Left ventricle myocardium inferior (tissue), 1 donor: ENCODE measurements around the gene CEP20. TPM values are rescaled to one million over a fixed set of nuclear protein-coding genes. Genes with fewer than 3 reads are reported as not detected.
"Not testable (repeated sequence)": the region's sequence is repeated elsewhere in the genome, so short reads cannot be mapped to it uniquely, and the experiment has no call there.

Experiments
- DNase-seq: peaks from one replicate; pipeline ENCODE4 v3.0.0-alpha.2; 2020
- H3K27ac ChIP-seq: fragments of 200-600 bp; replicated peaks from 2 replicates; pipeline ENCODE4 v1.8.0; 2021
- H3K27me3 ChIP-seq: fragments of 200-600 bp; 2 replicates; pipeline ENCODE4 v1.8.0; 2021; ENCODE audit warnings: low read depth
- H3K36me3 ChIP-seq: fragments of 200-600 bp; 2 replicates; pipeline ENCODE4 v1.8.0; 2021
- H3K4me1 ChIP-seq: fragments of 200-600 bp; 2 replicates; pipeline ENCODE4 v1.8.0; 2021
- H3K4me3 ChIP-seq: fragments of 200-600 bp; 2 replicates; pipeline ENCODE4 v1.8.0; 2021; ENCODE audit warnings: mild to moderate bottlenecking, moderate library complexity
- H3K9me3 ChIP-seq: fragments of 200-600 bp; replicated peaks from 2 replicates; pipeline ENCODE4 v1.8.0; 2021
- CTCF ChIP-seq: fragments of 200-600 bp; IDR thresholded peaks from 2 replicates; pipeline ENCODE4 v1.8.0; 2021; ENCODE audit warnings: antibody characterized with exemption, mild to moderate bottlenecking, borderline replicate concordance
- intact Hi-C: fragments of 100-400 bp; cut with micrococcal nuclease; formaldehyde crosslinking; loops from one replicate; pipeline ENCODE4 v1.11.0; 2022
- total RNA-seq: library from RNA; stranded (reverse); fragmentation: NEBNext Ultra II Directional; extraction: Animal tissue kit (Norgen Biotek cat#: 25700); gene quantifications from one replicate; pipeline ENCODE4 v1.2.1, GENCODE V29; 2021
- donor health status: DM: no; HTN: yes; CAD: no; lungs with severe emphysema.

Gene CEP20
- total RNA-seq, 1 donor from 2014 or later = 30.7 TPM

DNA sequence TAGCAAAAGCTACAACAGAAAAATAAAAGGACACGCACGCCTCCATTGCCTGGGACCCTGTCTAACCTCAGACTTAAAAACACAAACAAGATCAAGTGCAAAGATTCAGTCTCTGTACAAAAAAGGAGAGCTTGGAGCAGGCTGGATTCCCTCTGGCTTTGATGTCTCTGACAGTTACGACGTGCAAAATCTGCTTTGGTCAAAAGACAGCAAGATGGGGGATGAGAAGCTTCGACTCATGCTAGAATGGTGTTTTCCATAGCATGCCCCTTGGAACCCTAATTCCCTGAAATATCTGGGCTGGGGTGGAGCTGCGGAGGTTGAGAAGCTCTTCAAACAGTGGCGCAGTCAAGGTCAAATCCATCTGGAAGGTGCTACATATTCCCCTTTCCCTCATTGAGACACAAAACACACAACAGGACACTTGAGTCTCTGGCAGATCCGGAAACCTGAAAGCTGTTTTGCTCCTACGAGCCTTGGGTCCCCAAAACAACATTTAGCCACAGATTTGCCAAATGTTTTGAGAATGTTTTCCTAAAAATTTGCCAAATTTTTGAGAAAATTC is 40.7 kb downstream of the CEP20 start:
- peaks cover 39% of the 10 kb centered on the region for H3K27me3 ChIP-seq
- no peak for TF ChIP-seq CTCF
- H3K27ac ChIP-seq = no peak overlapping the region
- no peaks in the 10 kb centered on the region for H3K9me3 ChIP-seq
- H3K4me1 ChIP-seq = no peaks in the 10 kb centered on the region
- DNase-seq = no peak
- no peaks in the 10 kb centered on the region for H3K36me3 ChIP-seq
- intact Hi-C loops = no loop called here
- H3K4me3 ChIP-seq = no peak overlapping the region

DNA sequence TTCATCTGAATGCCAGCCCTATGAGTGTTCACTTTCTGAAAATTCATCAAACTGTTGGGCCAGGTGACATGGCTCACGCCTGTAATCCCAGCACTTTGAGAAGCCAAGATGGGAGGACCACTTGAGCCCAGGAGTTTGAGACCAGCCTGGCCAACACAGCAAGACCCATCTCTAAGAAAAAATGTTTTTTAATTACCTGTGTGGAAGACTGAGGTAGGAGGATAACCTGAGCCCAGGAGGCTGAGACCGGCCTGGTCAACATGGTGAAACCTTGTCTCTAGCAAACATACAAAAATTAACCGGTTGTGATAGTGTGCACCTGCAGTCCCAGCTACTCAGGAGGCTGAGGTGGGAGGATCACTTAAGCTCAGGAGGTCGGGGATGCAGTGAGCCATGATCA is 41.9 kb downstream of the CEP20 start:
- no peak for DNase-seq
- Histone ChIP-seq H3K9me3 (no peaks in the 10 kb centered on the region), H3K4me1 (no peaks in the 10 kb centered on the region), H3K27ac (no peak overlapping the region), H3K27me3 (peaks cover 44% of the 10 kb centered on the region), H3K36me3 (no peaks in the 10 kb centered on the region), H3K4me3 (no peak overlapping the region)
- TF ChIP-seq CTCF = no peak
- intact Hi-C loops = no loop called here

- no peaks in the 10 kb centered on the region for H3K4me1 ChIP-seq
- intact Hi-C loops = no loop called here
- TF ChIP-seq CTCF = no peak
- no peak overlapping the region for H3K27ac ChIP-seq
- no peak overlapping the region for H3K4me3 ChIP-seq
- no peaks in the 10 kb centered on the region for H3K36me3 ChIP-seq
- no peak for DNase-seq
- H3K27me3 ChIP-seq = peaks cover 62% of the 10 kb centered on the region
- no peaks in the 10 kb centered on the region for H3K9me3 ChIP-seq
Observed at GRCh38 chr16:15843635-15844279, 44.6 kb downstream of the CEP20 start.

- H3K4me1 ChIP-seq, DNase-seq, H3K9me3 ChIP-seq, H3K4me3 ChIP-seq, H3K36me3 ChIP-seq, H3K27ac ChIP-seq, intact Hi-C loops: not testable (repeated sequence)
- peaks cover 56% of the 10 kb centered on the region for H3K27me3 ChIP-seq
Observed at GRCh38 chr16:15839204-15839603, 49.2 kb downstream of the CEP20 start.

- peaks cover 4% of the 10 kb centered on the region for H3K4me1 ChIP-seq
- DNase-seq = no peak
- no peaks in the 10 kb centered on the region for H3K9me3 ChIP-seq
- no peak overlapping the region for H3K4me3 ChIP-seq
- no peaks in the 10 kb centered on the region for H3K36me3 ChIP-seq
- peaks cover 42% of the 10 kb centered on the region for H3K27me3 ChIP-seq
- no peak for TF ChIP-seq CTCF
- intact Hi-C loops = no loop called here
- no peak overlapping the region for H3K27ac ChIP-seq
Observed at GRCh38 chr16:15837761-15838160, 50.6 kb downstream of the CEP20 start.

GRCh38 chr16:15836965-15837611 is 51.3 kb downstream of the CEP20 start:
- H3K4me3 ChIP-seq = no peak overlapping the region
- no peak for TF ChIP-seq CTCF
- peaks cover 4% of the 10 kb centered on the region for H3K4me1 ChIP-seq
- H3K27me3 ChIP-seq = peaks cover 41% of the 10 kb centered on the region
- no peaks in the 10 kb centered on the region for H3K9me3 ChIP-seq
- no peak for DNase-seq
- intact Hi-C loops = no loop called here
- no peak overlapping the region for H3K27ac ChIP-seq
- H3K36me3 ChIP-seq = no peaks in the 10 kb centered on the region
